GM13976 (cell line): ENCODE measurements around the gene RCOR1.

Experiments used
- DNase-seq: peaks from one replicate; pipeline ENCODE4 v3.0.0; 2012; ENCODE audit warnings: low spot score
- CTCF ChIP-seq: IDR thresholded peaks from 2 replicates; pipeline ENCODE4 v1.5.1; 2012; ENCODE audit warnings: borderline replicate concordance, mild to moderate bottlenecking; ENCODE audit not compliant: insufficient read depth; ENCODE audit errors: extremely low read depth, missing control alignments, control extremely low read depth
- in situ Hi-C: fragments of 300-500 bp; cut with MboI; formaldehyde crosslinking; loops from one replicate; pipeline ENCODE4 v1.12.0; 2022; ENCODE audit warnings: low sequenced_read_pairs, mixed read lengths, inconsistent platforms; ENCODE audit not compliant: unreplicated experiment

Gene RCOR1

GRCh38 chr14:102726191-102726949, 133.9 kb downstream of the RCOR1 start:
- no peak for DNase-seq

GRCh38 chr14:102727336-102728095, 135.1 kb downstream of the RCOR1 start:
- in situ Hi-C loops = no loop called here
- TF ChIP-seq CTCF = no peak
- DNase-seq = no peak

More at GRCh38 chr14:102726191-102726949, 133.9 kb downstream of the RCOR1 start:
- in situ Hi-C loops = no loop called here
- TF ChIP-seq CTCF = no peak

- no peak for TF ChIP-seq CTCF
- DNase-seq = no peak
- in situ Hi-C loops = no loop called here
These were observed 136.1 kb downstream of the RCOR1 start for GRCh38 chr14:102728501-102728900.

- no peak for DNase-seq
- in situ Hi-C loops = no loop called here
- TF ChIP-seq CTCF = no peak
These were observed 136.8 kb downstream of the RCOR1 start for GRCh38 chr14:102729268-102729667.

- no peak for TF ChIP-seq CTCF
- in situ Hi-C loops = no loop called here
- no peak for DNase-seq
These were observed 137.4 kb downstream of the RCOR1 start for GRCh38 chr14:102729825-102730224.

- TF ChIP-seq CTCF = no peak
- in situ Hi-C loops = no loop called here
- no peak for DNase-seq
These were observed 138.8 kb downstream of the RCOR1 start for GRCh38 chr14:102731101-102731870.
